Peyer's patch (tissue), 4 donors: Measurements from ENCODE around the gene CCDC66.

ENCODE experiments used
- CTCF ChIP-seq, 6 experiments: fragments of 450-650 bp in 4 of 6; fragments of 200-600 bp in 2 of 6; sonication (generic) in 1 of 6; IDR thresholded peaks; one replicate each; pipeline ENCODE4 v1.5.1; 2017 to 2019; ENCODE audit warnings: antibody characterized with exemption in 6 of 6, mild to moderate bottlenecking in 3 of 6, moderate library complexity in 1 of 6
- POLR2A ChIP-seq, 2 donors: fragments of 450-650 bp; IDR thresholded peaks; one replicate each; pipeline ENCODE4 v1.5.1; 2017; ENCODE audit warnings: antibody characterized with exemption in 2 of 2, mild to moderate bottlenecking in 2 of 2, moderate library complexity in 2 of 2

- TF ChIP-seq CTCF (IDR thresholded peaks at IDR 0.05): no peak
- TF ChIP-seq POLR2A (IDR thresholded peaks at IDR 0.05): no peak
Measured at GRCh38 chr3:56593455-56594158, 36.6 kb downstream of the CCDC66 start.
